Right renal pelvis (tissue), 4 donors: ENCODE data around the gene KLRK1. TPM values are rescaled to one million over a fixed set of nuclear protein-coding genes. Genes with fewer than 3 reads are reported as not detected.

Source experiments
- polyA plus RNA-seq, 4 donors: library from polyadenylated mRNA; unstranded; fragments of 120-200 nt; gene quantifications; one replicate each; pipeline ENCODE4 v1.2.1, GENCODE V29; 2013; ENCODE audit not compliant: insufficient read length in 4 of 4

The KLRK1 gene
- polyA plus RNA-seq, 4 donors: 0.42 to 1.2 (median 0.61) TPM

Other genes starting within 250 kb of the KLRK1 start
- gene OLR1, start 217.9 kb downstream of the KLRK1 start, polyA plus RNA-seq: 1 to 10 TPM; 1.2 to 1.8 (median 1.3) TPM
- gene TMEM52B, start 211.0 kb downstream of the KLRK1 start, polyA plus RNA-seq: 100 to 1,000 TPM; 154 to 185 (median 175) TPM
- 10 to 100 TPM; 71.8 to 85.3 (median 77.1) TPM for gene GABARAPL1, start 177.2 kb downstream of the KLRK1 start, polyA plus RNA-seq
- gene KLRD1, start 82.2 kb downstream of the KLRK1 start, polyA plus RNA-seq: 1 to 10 TPM in 1 of 4 donors, under 1 TPM in 3; 0.22 to 1.2 (median 0.59) TPM
- gene KLRC4, start 19.7 kb upstream of the KLRK1 start, polyA plus RNA-seq: under 1 TPM in 2 of 4 donors, not detected in 2; 0.06 to 0.21 TPM
- under 1 TPM in 1 of 4 donors, not detected in 3; 0.10 TPM for gene KLRC3, start 30.6 kb upstream of the KLRK1 start, polyA plus RNA-seq
- not detected for gene KLRC2, start 46.0 kb upstream of the KLRK1 start, polyA plus RNA-seq
- gene KLRC1, start 63.3 kb upstream of the KLRK1 start, polyA plus RNA-seq: 1 to 10 TPM in 1 of 4 donors, under 1 TPM in 3; 0.38 to 1.4 (median 0.67) TPM
- gene EIF2S3B, start 115.8 kb upstream of the KLRK1 start, polyA plus RNA-seq: 10 to 100 TPM in 1 of 4 donors, 1 to 10 TPM in 3; 1.5 to 11.5 (median 5.7) TPM
- gene MAGOHB, start 223.6 kb upstream of the KLRK1 start, polyA plus RNA-seq: 10 to 100 TPM; 36.7 to 48.8 (median 44.0) TPM